Fibroblast of skin of left biceps (primary cell): ENCODE measurements around the gene LGI1.

ENCODE experiments used
- DNase-seq, 2 experiments: peaks; one replicate each; pipeline ENCODE4 v3.0.0-alpha.2; 2013; ENCODE audit warnings: low read depth in 2 of 2

Gene LGI1

DNA sequence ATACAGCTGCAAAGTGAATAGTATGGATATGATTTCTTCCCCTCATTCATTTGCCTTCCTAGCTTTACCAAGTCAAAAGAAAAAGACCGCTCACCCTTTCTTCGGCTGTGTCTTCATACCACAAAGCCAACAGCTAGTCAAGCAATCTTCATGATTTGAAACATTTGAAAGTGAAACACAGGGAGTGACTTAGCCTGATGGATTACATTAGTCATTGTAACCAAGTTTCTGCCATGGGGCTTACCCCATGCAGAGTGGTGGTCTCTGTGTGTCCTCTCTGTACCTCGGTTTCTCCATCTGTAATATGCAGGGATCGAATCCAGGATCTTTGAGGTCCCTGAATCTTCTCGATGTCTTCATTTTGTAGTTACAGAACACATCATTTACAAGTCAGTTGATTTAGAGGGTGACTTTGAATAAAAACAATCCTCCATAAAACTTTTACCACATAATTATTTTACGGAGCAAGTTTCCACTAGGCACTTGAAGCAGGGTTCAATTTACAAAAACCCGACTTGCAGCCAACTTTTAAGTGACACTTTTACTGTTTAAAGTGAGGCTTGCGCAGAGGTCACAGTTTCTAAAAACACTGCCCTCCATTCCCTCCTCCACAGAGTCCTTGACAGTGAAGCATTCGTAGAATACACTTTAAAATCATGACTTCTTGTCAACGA lies 2.2 kb upstream of the LGI1 start:
- no peak for DNase-seq

DNA sequence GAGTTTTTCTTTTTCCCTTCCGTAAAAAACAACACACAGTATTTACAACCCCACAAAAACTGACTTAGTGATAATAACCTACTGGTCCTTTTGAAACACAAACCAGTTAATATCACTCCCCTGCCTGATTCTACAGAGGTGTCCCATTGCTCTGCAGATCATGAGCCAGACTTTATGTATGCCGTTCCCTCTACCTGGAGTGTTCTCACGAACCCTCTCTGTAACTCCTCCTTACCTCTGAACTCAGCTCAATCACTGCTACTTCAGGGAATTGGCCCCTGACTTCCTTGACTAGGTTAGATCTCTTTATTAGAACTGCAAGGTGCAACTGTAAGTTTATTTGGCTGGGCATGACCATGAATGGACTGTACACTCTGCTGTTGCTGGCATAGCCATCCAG lies 1.6 kb upstream of the LGI1 start:
- DNase-seq, result no peak

DNA sequence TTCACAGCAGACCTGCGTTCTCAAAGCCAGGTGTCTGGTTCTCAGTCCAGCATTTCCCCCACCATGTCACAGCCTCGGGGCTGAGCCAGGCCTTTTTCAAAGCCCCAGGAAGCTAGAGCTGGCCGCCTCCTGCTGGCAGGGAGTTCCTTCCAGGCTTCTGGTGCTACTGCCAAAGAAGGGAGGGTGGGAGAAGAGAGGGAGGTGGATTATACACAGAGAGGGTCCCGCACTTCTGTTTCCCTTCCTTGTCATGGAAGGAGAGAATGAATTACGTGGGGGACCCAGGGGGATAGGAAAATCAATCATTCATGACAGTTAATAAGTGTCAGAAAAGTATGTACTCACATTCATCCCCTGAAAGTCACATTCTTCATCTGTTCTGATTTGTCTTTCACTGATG lies 600 bp upstream of the LGI1 start:
- DNase-seq, result no peak

DNA sequence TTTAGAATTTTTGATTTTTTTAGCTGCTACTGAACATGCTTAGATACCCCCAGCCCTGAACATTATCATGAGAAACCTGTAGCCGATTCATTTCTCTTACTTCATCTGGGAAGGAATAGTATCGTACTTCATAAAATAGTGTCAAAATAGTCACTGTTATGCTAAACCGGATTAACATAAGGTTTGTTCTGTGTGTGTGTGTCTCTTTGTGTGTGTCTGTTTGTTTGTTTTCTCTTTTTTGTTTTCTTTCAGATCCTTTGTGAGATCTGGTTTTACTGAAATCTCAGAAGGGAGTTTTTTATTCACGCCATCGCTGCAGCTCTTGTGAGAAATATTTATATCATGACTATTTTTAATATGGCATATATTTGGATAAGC lies 761 bp downstream of the LGI1 start:
- no peak for DNase-seq

DNA sequence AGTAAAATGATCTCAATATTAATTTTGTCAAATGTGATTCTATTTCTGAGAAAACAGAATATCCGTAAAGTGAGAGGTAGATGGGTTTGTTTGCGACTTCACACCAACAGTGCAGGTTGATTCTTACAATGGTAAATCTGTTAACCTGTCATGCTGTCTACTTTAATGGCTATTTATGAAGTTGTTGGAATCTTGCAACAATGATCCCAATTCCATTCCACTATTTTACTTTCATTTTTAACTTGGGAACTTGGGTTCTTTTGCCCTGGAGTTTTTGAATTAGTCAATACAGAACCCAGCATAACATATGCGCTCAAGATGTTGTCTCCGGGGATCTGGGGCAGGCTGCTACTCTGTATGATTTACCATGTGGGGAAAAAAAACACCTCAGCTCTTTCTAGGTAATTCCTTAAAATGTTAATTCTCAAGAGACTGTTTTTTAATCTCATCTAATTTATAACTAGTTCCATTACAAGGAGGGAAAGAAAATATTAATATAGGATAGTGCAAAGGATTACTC lies 1.2 kb downstream of the LGI1 start:
- peak in 1 of 2 experiments; percentile 6 for DNase-seq

DNA sequence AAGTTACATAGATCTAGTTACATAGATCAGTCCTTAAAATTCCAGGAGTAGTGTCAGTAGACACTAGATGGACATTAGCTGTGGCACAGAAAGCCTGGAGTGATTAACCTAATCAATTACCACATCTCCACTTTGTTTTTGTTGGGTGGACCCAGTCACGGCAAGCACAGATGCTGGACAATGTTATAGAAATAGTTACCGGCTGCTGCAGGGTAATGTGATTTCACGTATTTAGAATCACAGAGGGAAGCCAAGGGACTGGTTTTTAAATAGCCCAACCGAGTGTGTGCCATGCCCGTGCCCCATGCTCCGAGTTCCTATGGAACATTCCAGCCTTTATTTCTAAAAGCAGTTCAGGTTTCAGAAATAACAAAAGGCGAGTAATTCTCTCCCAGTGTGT lies 2.8 kb downstream of the LGI1 start:
- DNase-seq, result no peak

DNA sequence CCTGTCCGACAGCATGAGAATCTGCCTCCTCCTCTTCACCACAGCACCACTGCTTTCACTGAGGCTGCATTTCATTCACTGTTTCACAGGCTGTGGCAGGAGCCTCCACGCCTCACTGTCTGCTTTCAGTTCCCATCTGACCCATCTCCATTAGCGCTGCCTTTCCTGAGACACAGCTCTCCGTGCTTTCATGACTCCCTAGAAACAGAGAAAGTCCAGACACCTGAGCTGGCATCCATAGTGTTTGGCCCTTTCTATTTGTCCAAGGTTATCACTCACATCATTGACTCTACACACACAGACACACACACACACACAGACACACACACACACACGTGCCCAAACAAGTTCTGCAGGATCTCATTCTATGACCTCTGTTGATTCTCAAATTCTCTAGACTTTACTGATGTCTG lies 5.2 kb downstream of the LGI1 start:
- DNase-seq, result no peak

DNA sequence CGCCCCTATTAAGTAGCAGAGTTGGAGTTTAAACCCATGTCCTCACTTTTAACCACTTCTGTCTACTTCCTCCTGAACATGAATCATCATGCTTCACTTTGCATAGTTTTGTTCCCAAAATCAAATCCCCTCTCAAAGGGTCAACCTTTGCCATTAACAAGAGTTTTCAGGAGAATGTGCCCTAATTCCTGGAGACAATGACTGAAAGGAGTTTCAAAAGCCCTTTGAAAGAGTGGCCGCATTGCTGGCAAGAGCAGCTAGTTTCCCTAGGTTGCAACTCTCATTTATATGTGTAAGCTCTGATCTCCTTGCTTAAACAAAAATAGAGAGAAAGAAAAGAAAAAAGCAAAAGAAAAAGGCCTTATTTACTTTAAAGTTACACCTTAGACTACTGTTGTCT lies 9.2 kb downstream of the LGI1 start:
- DNase-seq, result no peak

DNA sequence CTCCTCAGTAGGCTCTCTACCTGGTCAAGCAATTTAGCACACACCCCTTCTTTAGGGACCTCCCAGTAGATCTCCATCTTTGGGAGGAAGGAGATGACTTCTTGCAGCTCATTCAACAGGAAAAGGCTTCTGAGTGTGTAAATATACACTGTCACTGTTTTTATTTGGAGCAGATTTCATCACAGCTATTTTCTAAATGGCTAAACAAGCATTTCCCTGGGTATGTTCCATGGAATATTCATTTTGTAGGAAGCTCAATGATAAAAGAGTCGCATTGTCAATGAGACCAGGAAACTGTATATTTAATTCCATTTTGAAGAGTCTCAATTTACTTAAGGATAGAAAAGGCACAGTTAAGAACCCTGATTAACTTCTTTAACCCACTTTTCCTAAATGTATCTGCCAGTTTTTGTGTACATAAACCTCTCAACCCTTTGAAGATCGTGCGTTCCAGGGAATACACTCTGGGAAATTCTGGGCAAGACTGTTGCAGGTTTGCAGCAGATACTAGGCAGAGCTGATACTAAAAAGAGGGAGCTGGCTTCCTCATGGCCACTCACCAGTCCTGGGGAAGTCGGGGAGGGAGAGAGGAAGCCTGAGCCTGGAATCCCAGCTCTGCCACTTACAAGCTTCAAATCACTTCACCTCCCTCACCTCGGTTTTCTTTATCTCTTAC lies 10.1 kb downstream of the LGI1 start:
- no peak for DNase-seq

DNA sequence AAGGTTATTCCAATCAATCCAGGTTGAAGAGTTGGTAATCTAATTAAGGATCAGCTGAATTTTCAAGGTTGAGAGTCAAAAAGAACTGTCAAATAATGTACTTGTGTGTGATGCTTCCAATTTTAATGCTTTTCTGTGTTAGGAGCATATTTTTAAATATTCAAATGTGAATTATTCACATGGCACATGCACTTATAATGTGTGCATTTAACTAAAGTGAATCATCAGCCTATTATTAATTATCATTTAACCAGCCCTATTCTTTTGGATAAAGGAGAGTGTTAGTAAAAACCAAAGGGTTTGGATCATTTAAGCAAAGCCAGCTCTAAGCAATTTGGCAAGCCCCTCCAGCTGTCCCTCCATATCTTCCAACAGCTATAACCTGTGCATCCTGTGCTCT lies 11.2 kb downstream of the LGI1 start:
- no peak for DNase-seq

DNA sequence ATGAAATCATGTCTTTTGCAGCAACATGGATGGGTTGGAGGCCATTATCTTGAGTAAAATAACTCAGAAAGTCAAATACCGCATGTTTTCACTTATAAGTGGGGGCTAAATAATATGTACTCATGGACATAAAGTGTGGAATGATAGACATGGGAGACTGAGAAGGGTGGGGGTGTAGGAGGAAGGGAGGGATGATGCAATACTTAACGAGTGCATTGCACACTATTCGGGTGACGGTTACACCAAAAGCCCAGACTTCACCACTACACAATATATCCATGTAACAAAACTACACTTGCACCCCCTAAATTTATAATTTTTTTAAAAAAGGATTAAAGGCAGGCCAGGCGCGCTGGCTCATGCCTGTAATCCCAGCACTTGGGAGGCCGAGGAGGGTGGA lies 13.6 kb downstream of the LGI1 start:
- DNase-seq, result no peak

DNA sequence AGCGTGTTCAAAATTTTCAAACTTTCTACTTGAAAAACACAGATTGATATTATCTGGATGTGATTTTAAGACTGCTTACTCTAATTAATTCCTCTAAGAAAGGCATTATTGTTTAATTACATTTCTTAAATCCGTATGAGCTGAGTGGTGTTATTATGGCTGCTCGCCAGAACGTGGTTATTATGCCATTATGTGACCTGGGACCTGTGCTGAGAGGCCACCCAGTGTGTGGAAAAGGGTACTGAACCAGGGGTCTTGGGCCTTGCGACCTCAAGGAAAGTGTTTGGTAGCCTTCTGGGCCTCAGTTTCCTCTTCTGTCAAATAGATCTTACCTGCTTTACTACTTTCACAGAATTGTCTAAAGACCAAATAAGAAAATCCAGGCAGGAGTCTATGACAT lies 15.4 kb downstream of the LGI1 start:
- no peak for DNase-seq

DNA sequence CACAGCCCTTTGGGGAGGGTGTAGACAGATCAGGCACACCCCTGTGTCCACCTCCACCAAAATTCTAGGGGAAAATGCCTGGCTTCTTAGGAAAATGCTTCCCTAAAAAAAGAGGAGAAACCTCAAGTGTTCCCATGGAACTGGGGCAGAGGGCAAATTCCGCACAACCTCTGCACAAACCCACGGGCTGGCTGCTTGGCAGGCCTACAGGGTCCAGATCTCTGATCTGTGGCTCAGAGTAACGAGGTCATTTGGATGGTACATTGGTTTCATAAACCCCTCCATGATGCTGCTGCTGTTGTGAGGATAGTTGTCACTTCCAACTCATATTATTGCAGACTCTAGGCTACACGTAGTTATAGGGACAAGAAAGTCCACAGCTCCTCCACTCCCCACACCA lies 16.0 kb downstream of the LGI1 start:
- DNase-seq, result no peak

DNA sequence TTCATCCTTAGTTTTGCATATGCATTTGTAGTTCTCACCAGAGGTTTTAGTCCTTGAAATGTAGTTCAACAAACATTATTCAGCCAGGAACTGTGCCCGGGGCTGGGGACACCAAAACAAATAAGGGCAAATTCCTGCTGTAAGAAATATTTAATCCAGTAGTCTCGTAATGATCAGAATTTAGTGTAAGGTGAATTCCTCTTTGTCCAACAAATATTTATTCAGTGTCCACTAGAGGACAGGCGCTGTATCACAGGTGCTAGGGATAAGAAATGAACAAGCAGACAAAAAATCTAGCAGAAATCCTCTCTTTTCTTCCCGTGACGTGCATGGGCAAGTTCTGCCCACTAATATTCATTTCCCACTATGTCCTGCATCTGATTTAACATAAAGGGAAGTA lies 17.6 kb downstream of the LGI1 start:
- no peak for DNase-seq

DNA sequence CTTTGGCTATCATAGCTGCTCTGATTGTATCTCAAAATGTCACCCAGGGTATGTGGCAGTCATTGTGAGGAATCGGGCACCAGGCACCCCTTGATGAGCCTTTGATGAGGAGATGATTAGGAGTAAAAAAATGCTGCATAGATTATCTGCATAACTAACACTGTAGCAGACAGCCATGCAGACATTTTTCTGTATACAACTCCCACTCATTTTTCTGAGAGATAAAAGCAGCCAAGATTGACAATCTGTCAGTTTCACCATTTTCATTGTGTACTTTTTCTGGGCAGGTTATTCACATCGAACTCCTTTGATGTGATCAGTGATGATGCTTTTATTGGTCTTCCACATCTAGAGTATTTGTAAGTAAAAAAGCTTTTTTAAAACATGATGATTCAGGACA lies 19.4 kb downstream of the LGI1 start:
- DNase-seq, result no peak

DNA sequence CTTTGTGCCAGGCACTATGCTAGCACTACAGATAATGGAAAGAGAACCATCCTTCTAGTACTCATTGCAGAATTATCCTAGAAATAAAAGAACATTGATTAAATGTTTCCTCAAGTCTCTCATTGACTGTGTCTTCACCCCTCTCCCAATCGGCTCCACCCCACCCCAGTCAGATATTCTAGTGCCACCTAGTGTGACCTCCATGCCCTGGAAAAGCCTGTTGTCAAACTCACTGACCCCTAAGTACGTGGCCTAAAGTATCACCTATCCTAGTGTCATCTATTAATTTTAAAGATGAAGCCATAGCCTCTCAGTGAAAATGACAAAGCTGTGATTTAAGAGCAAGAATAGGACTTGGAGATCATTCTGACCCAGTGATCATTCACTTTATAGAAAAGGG lies 26.3 kb downstream of the LGI1 start:
- DNase-seq, result no peak

DNA sequence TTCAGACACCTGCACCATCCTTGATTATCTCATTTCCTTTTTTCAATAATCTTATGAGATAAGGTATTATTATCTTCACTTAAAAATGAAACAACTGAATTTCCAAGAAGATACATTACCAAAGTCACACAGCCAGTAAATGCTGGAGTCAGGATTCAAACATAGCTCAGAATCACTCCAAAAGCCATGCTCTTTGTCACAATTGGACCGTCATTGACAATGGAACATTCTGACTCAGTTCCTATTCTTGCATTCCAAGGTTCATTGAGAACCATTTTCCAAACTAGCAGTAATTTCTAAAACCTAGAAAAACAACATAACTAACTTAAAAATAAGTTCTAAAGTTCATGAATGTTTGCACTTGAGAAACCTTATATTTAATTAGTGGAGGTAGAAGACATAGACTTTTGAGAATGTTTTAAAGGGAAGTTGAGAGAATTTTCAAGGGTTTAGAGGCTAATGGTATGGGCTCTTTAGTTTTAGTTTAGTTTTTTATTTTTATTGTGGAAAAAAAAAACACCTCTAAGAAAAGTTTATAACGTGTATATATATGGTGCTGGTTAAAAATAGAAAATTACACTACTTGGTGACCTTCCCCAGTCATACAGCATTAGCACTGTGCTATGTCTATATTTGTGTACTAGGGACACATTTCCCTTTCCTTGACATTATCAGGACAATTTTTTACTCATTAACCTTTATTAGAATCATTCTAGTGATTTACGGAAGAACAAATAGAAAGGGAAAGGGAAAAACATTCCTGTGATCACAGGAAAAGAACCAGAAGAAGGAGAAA lies 30.9 kb downstream of the LGI1 start:
- DNase-seq, result no peak

DNA sequence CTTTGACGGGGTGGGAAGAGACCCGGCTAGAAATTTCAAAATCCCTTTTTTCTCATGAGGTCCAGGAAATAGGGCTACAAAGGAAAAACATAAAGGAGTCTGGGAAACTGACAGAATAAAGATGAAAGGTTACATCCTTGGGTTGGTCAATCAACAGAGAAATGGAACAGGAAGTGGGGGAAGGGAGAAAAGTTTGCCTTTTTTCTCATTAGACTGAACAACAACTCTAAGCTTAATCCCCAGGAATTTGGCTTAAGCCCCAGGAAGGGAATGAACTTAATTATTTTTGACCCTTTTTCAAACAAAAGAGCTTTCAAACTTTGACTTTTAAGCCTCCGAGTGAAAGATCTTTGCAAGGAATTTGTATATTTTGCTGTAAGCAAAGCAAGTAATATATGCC lies 32.7 kb downstream of the LGI1 start:
- no peak for DNase-seq

DNA sequence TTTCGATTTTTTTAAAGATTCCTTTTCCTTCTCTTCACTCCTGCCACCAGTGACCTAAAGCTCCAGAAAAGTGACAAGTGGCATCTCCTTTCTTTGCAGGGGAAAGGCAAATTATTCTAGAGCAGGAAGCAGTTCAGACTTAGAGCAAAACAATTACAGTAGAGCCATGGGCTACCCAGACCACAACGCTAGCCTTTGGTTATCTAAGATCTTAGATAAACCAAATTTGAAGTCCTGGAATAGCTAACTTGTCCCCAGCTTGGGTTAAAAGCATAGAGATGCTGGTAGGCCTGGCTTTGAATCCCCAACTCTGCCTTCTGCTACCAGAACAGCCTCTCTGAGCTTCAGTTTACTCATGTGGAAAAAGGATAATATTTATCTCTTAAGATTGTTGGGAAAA lies 38.4 kb downstream of the LGI1 start:
- DNase-seq, result no peak

DNA sequence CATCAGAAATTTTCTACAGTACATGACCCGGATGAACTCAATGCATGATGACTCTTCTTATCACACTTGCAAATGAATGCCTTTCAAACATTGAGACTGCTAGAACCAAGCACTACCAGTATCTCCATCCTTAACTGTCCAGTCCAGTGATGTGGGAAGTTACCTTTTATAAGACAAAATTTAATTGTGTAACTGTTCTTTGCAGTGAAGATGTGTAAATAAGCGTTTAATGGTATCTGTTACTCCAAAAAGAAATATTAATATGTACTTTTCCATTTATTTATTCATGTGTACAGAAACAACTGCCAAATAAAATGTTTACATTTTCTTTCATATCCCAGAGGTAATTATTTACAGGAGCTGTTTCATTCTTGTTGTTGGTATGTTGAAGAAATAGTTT lies 40.1 kb downstream of the LGI1 start:
- no peak for DNase-seq

DNA sequence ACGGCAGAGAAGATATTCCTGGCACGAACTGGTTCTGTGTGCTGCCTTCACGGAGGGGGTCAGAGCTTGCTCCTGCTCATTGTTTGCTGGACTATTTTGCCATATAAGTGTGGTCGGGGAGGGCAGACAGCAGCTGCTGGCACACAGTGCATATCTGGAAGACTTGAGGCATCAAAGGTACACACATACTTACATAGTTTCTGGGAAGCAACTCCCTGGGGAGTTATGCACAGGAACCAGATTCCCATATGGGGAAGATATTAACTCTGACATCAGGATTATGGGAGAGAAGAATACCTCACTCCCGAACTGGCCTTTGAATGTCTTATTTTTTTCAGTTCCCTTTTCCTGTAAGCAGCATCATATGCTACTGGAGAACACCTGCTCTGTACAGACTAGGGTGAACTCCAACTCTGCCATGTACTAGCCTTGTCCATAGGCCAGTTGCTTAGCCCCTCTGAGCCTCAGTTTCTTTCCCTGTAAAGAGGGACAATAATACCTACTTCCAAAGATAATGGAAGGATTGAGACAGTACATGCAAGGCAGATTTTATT lies 41.5 kb downstream of the LGI1 start:
- DNase-seq, result no peak

DNA sequence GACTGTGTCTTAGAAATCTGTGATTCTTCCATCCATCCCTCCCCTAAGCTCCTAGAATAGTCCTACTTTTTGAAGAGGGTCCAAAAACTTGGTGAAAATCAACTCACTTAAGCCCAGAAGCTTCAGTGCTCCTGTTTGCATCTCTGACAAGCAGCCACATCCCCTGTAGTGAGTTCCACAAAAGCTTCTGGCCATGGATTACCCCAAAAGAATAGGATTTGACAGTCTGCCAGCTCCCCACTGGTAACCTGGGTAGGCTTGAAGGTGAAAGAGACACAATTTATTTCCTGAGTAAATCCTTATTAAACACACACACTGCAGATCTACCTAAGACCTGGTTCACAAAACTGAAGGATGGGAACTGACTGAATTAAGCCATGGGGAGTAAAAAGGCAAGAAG lies 46.5 kb downstream of the LGI1 start:
- no peak for DNase-seq

DNA sequence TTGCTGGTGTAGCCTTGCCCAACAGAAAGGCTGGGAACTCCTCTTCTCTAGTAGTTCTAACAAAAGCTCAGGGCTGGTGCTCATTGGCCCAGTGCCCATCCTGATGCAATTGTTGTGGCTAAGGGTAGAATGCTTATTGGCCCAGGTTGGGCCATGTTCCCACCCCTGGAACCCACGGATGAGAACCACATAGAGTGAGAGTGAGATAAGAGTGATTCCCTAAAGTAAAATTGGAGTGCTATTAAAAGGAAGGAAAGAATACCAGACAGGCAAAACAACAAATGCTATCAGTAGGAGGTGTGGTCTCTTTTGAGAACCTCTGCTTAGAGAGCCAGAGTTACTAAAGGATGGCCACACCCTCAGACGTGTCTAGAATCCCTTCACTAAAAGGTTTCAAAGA lies 49.2 kb downstream of the LGI1 start:
- no peak for DNase-seq
